ENCODE measurements around the gene NKAIN2.

- TF ChIP-seq CTCF (IDR thresholded peaks at IDR 0.05; ENCODE audit: extremely low read depth in 1 of 2, insufficient read depth in 1 of 2, low read depth in 1 of 2, low read length in 2 of 2) (no peak), POLR2A (IDR thresholded peaks at IDR 0.05; ENCODE audit: low read depth, low read length) (no peak), EZH2 (IDR thresholded peaks at IDR 0.05; ENCODE audit: borderline replicate concordance, low read depth, low read length, severe bottlenecking) (no peak), POLR2AphosphoS5 (IDR thresholded peaks at IDR 0.05; ENCODE audit: insufficient read depth, low read depth, low read length) (no peak), MYC (IDR thresholded peaks at IDR 0.05; ENCODE audit: low read depth, low read length) (no peak), MAX (IDR thresholded peaks at IDR 0.05; ENCODE audit: insufficient read depth, insufficient read length) (no peak), GATA2 (IDR thresholded peaks at IDR 0.05; ENCODE audit: insufficient read depth, insufficient read length, low read depth, low read length) (no peak)
Measured at GRCh38 chr6:124770784-124771183, 967.1 kb downstream of the NKAIN2 start.
